ENCODE data around the gene PAX8. TPM values are rescaled to one million over a fixed set of nuclear protein-coding genes. Genes with fewer than 3 reads are reported as not detected.

The PAX8 gene
- total and polyA plus RNA-seq, 8 donors, result 0.28 to 6.5 (median 1.1) TPM; not detected in 3

DNA sequence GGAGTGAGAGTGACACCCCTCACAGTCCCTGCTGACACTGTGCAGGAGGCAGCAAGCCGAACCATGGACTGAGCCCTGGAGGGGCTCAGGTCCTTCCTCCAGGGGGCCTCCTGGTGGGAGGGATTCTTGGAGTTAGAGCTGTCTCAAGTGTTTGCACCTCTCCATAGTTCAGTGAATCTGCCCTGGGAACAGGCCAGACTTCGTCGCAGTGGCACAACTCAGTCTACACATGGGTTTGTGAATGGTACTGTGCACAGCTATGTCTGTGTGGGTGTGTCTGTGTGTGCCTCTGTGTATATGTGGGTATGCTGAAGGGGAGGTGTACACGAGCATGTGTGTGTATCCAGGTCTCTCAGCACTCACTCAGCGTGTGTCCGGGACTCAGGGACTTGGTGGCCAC lies 36.4 kb downstream of the PAX8 start:
- peak overlapping the region in 2 of 5 donors; percentile 79 to 83 for H3K27ac ChIP-seq
- TF ChIP-seq POLR2A (IDR thresholded peaks at IDR 0.05), result no peak
- TF ChIP-seq, protein P1, sequence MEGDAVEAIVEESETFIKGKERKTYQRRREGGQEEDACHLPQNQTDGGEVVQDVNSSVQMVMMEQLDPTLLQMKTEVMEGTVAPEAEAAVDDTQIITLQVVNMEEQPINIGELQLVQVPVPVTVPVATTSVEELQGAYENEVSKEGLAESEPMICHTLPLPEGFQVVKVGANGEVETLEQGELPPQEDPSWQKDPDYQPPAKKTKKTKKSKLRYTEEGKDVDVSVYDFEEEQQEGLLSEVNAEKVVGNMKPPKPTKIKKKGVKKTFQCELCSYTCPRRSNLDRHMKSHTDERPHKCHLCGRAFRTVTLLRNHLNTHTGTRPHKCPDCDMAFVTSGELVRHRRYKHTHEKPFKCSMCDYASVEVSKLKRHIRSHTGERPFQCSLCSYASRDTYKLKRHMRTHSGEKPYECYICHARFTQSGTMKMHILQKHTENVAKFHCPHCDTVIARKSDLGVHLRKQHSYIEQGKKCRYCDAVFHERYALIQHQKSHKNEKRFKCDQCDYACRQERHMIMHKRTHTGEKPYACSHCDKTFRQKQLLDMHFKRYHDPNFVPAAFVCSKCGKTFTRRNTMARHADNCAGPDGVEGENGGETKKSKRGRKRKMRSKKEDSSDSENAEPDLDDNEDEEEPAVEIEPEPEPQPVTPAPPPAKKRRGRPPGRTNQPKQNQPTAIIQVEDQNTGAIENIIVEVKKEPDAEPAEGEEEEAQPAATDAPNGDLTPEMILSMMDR (IDR thresholded peaks at IDR 0.05), result no peak
- TF ChIP-seq POLR2AphosphoS5 (IDR thresholded peaks at IDR 0.05), result no peak
- TF ChIP-seq EP300 (IDR thresholded peaks at IDR 0.05), result no peak
- intact Hi-C loops (cut with DNase I; ENCODE audit: low total_unique reads), result no loop called here
- no peak overlapping the region for H3K4me3 ChIP-seq
- peaks cover 19 to 37% (median 31%) of the 10 kb centered on the region in 4 donors for H3K4me1 ChIP-seq
- DNase-seq, result no peak
- H3K9me3 ChIP-seq, result no peaks in the 10 kb centered on the region
- no peaks in the 10 kb centered on the region for H3K36me3 ChIP-seq
- WGBS, 5 donors, result 91 to 96% (median 95%) methylated on average over 6 of the region's 6 CpGs
- H3K27me3 ChIP-seq, result no peaks in the 10 kb centered on the region

DNA sequence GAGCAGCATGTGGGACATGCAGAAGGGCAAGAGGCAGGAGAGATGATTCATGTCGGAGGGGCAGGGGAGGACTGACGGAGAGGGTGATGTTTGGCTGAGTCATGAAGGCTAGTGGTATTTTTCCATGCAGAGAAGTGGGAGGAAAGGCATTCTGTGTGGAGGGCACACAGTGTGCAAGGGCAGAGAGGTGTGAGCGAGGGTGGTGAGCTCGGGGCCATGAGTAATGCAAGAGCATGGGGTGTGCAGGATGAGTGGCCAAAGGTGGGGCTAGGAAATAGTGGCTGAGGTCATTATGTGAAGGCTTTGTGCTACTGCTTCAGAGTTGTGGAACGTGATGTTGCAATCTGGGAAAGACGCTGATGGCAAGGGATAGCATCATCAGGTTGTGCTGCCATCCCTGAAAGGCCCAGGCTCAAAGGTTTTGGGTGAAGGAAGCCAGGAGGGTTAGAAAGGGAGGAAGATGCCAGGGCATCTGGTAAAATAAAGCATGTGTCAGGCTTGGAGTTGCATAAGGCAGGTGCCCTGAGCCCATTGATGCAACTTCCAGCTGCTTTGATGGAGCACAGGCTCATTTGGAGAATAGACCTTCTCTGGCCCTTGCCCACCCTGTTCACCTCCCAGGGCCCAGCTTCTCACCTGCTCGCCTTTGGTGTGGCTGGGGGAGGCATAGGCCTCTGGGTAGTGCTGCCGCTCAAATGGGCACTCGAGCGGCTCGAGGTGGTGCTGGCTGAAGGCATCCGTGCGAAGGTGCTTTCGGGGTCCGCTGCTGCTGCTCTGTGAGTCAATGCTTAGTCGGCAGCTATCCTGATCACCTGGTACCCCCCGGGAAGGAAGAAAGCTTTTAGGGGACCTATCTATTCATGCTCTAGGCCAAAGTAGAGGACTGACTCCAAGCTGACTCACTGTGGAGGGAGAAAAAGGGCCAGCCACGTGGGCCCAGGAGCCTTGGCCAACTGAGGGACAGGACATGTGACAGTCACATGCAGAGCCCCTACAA lies 37.5 kb downstream of the PAX8 start:
- intact Hi-C loops (cut with DNase I; ENCODE audit: low total_unique reads), result no loop called here
- H3K36me3 ChIP-seq, result no peaks in the 10 kb centered on the region
- no peaks in the 10 kb centered on the region for H3K27me3 ChIP-seq
- TF ChIP-seq POLR2A (IDR thresholded peaks at IDR 0.05) (no peak), POLR2AphosphoS5 (IDR thresholded peaks at IDR 0.05) (peak in 2 of 3 donors; percentile 47 to 89), EP300 (IDR thresholded peaks at IDR 0.05) (peak; percentile 18)
- TF ChIP-seq, protein P1 (IDR thresholded peaks at IDR 0.05), result no peak
- WGBS, 5 donors, result 63 to 78% (median 75%) methylated on average over 10 to 18 of the region's 18 CpGs
- no peak overlapping the region for H3K4me3 ChIP-seq
- H3K27ac ChIP-seq, result peak overlapping the region; percentile 8 to 83 (median 73)
- H3K9me3 ChIP-seq, result no peaks in the 10 kb centered on the region
- H3K4me1 ChIP-seq, result peaks cover 19 to 37% (median 31%) of the 10 kb centered on the region in 4 donors
- DNase-seq, result peak in 1 of 2 donors; percentile 56

DNA sequence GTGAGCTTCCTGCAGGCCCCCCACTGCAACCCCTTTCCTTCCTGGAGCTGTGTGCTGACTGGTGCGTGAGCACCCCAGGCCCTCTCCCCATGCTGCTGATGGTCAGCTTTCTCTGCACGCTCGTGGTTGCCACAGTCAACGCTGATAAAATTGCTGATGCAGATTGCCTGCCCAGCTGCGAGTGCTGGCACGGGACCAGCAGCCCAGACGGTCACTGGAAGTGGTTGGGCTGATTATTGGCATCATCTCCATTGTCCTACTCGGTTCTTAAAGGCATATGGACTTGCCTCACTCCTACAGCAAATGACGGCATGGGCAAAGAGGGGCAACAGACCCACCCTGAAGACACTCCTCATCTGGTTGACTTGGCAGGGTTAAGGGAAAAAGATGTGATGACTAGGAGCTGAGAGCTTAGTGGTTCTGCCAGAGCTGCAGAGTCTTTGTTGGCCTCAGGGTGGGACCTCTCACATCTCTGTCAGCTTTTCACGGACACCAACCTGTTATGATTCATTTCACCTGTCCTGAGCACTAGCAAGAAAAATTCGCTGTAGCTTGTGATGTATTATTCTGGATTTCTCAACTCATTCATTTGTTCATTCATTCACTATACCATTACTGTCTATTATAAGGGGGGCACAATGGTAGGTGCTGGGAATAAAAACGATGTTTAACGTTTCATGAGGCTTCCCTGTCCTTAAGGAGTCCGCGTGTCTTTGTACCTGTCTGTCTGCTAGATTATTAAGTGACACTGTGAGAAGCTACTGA lies 38.4 kb downstream of the PAX8 start:
- H3K9me3 ChIP-seq, result no peaks in the 10 kb centered on the region
- TF ChIP-seq POLR2AphosphoS5 (IDR thresholded peaks at IDR 0.05) (peak; percentile 60 to 87 (median 60)), EP300 (IDR thresholded peaks at IDR 0.05) (no peak)
- 19 to 30% (median 28%) methylated on average over 15 of the region's 15 CpGs for WGBS, 5 donors
- H3K27me3 ChIP-seq, result no peaks in the 10 kb centered on the region
- peak overlapping the region; percentile 44 to 83 (median 73) for H3K27ac ChIP-seq
- DNase-seq, result peak; percentile 92 to 93
- no peaks in the 10 kb centered on the region for H3K36me3 ChIP-seq
- H3K4me3 ChIP-seq, result no peak overlapping the region
- intact Hi-C loops (cut with DNase I; ENCODE audit: low total_unique reads), result no loop called here
- peaks cover 19 to 37% (median 31%) of the 10 kb centered on the region in 4 donors for H3K4me1 ChIP-seq

DNA sequence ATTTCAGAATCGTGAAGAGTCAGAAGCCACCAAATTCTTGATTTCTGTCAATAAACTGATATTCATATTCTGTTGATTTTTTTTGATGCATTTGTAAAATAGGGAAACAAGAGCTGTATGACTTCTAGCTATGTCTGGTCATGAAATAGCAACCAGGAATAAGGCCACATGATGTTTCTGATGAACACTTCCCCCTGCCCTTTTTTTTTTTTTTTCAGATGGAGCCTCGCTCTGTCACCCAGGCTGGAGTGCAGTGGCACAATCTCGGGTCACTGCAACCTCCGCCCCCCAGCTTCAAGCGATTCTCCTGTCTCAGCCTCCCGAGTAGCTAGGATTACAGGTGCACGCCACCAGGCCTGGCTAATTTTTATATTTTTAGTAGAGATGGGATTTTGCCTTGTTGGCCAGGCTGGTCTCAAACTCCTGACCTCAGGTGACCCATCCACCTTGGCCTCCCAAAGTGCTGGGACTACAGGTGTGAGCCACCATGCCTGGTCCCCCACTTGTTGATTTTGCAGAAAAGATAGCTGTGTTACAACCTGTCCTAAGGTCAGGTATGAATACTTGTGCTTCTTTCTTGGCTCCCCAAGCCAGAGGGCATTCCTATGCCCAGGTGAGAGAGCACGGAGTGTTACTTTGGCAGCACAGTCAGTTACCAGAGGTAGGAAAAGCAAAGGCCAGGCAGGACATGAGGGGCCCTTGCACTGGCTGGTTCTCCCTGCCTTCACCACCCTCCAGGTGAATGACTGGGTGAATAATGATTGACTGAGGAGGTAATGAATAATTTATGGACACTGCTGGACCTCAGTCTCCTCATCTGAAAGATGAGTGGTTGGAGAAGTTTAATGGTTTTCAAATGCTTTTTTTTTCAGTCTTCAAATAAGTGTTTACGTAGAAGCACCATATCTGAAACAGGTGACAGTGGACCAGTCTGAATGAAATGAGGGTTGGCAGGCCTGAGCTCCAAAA lies 39.6 kb downstream of the PAX8 start:
- no peak for TF ChIP-seq POLR2A (IDR thresholded peaks at IDR 0.05)
- TF ChIP-seq POLR2AphosphoS5 (IDR thresholded peaks at IDR 0.05), result no peak
- TF ChIP-seq, protein P1 (IDR thresholded peaks at IDR 0.05), result no peak
- no peak for TF ChIP-seq EP300 (IDR thresholded peaks at IDR 0.05)
- Histone ChIP-seq H3K4me3 (no peak overlapping the region), H3K27ac (peak overlapping the region; percentile 44 to 83 (median 73)), H3K27me3 (no peaks in the 10 kb centered on the region), H3K36me3 (no peaks in the 10 kb centered on the region), H3K4me1 (peaks cover 19 to 41% (median 32%) of the 10 kb centered on the region in 4 donors), H3K9me3 (no peaks in the 10 kb centered on the region)
- 78 to 94% (median 87%) methylated on average over 9 of the region's 9 CpGs for WGBS, 5 donors
- no peak for DNase-seq
- intact Hi-C loops (cut with DNase I; ENCODE audit: low total_unique reads), result no loop called here

All from stomach (tissue), 9 donors.